ENCODE results near the gene KLHDC10.

DNA sequence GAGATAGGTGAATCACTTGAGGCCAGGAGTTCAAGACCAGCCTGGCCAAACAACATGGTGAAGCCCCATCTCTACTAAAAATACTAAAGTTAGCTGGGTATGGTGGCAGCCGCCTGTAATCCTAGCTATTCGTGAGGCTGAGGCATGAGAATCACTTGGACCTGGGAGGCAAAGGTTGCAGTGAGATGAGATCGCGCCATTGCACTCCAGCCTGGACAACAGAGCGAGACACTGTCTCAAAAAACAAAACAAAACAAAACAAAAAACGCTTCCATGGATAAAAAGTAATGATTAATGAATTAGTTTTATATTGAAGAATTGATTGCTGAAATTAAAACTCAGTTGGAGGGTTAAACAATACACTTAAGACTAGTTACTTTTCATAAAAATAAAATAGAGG is 32.3 kb downstream of the KLHDC10 start:
- TF ChIP-seq GATA2 (IDR thresholded peaks at IDR 0.05; ENCODE audit: low read depth, low read length), result no peak
- TF ChIP-seq GATA3 (IDR thresholded peaks at IDR 0.05; ENCODE audit: low read depth, low read length), result no peak
